ENCODE measurements around the gene VEGFB.
A peak's percentile ranks its signal among the peaks of the same experiment; 100 is the strongest.

The VEGFB gene

DNA sequence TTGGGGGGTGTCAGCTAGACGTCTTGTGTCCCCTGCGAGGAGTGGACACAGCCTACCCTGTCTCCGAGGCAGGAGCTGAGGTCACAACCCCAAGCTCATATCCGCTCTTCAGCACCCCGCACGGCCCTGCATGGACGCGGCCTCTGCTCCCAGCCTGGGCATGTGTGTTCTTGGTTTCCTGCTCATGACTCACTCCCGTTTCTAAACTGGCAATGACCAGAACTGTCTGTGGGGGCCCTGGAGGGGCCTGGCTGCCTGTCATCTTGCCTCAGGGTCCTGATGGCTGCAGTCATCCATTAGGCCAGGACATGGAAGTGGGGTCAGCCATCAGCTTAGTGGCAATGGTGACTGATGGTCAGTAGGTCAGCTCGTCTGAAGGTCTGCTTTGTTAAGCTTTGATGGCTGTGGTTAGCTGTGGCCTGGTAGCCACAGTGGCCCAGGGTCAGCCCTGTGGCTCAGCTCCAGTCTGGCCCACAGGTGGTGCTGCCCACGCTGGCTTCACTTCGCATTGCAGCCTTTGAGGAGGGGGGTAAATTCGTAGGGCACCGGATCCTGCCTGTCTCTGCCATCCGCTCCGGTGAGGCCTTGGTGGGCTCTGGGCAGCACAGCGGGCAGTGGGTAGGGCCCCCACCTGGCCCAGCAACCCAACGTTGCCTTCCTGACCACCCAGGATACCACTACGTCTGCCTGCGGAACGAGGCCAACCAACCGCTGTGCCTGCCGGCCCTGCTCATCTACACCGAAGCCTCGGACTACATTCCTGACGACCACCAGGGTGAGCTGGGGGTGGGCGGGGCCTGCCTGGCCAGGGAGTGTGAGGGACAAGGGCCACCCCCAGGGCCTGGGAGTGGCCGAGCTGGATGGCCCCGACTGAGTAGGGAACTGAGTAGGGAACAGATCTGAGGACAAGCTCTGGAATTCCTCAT is 28.9 kb downstream of the VEGFB start:
- no peak for DNase-seq

DNA sequence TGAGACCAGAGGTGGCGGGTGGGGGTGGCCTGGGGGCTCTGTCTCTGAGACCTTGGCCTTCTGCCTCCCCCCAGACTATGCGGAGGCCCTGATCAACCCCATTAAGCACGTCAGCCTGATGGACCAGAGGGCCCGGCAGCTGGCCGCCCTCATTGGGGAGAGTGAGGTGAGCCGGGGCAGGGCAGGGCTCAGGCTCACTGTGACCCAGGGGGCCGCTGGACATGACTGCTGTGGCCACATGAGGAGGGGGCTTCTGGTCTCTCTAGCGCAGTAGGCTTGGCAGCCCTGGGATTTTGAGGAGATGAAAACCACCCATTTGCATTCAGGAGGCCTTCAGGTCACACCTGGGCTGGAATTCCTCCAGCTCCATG is 29.5 kb downstream of the VEGFB start:
- no peak for DNase-seq

GRCh38 chr11:64264371-64264852 is 30.0 kb downstream of the VEGFB start:
- DNase-seq: no peak

GRCh38 chr11:64265176-64266160 is 31.1 kb downstream of the VEGFB start:
- DNase-seq: no peak

- DNase-seq: no peak
Observed at GRCh38 chr11:64266339-64266738, 32.0 kb downstream of the VEGFB start.

- DNase-seq: no peak
Observed at GRCh38 chr11:64267207-64267945, 33.0 kb downstream of the VEGFB start.

- DNase-seq: no peak
Observed at GRCh38 chr11:64268025-64268892, 33.9 kb downstream of the VEGFB start.

DNA sequence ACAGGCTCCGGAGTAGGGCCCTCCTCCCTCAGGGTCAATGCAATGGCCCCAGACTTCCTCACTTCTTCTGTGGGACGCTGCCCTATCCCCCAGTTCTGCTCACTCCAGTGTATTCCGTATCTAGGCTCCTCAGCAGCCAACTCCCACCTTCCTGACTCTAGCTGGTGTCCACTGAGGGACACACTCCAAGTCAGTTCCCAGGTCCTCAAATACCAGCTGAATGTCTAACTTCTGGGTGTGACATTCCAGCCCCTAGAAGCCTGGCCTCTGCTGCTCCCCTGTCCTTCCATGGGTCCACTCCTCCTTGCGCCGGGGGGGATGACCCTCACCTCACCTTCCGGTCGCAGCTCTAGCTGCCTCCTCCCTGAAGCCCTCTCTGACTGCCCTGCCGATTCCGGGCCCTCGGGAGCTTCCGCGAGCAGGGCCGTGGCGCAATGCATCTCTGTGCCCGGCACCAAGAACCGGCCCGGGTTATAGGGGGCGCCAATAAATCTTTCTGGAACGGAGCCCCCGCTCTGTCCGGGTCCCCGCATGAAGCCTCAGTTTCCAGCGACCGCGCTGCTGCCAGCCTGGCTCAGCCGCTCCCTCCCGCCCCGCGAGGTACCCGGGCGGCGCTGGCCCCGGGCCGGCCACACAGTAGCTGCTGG is 34.6 kb downstream of the VEGFB start:
- DNase-seq: peak; percentile 37 to 55

DNA sequence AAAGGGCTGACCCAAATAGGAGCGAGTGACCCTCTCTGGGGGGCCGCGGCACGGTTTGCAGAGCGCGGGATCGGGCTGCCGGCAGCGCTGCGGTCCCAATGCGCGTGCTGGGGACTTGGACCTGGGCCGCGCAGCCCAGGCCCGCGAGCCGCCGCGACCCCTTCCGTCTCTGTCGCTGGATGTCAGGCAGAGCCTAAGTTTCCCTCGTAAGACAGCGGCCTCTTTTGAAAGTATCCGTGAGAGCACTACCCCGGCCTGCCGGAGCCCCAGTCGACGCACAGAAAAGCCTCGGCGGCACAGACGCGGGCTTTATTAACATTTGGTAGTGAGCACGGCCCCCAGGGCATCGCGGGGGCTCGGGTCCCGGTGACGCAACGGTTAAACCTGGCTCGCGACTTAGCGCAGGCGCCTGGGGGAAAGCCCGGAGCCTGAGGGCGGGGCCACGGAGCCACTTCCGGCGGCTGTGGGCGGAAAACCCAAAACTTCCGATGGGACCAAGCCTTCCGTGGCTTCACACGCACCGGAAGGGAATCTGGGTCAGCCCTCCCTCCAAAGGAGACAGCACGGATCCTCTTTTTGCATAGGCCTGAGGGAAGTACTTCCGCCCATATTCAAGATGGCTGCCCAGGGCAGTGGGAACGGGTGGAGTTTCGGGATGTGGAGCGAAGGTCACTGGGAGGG is 35.3 kb downstream of the VEGFB start:
- DNase-seq: peak; percentile 97 to 98

GRCh38 chr11:64275031-64275800 is 40.8 kb downstream of the VEGFB start:
- no peak for DNase-seq

GRCh38 chr11:64275841-64276240 is 41.5 kb downstream of the VEGFB start:
- DNase-seq: no peak

DNA sequence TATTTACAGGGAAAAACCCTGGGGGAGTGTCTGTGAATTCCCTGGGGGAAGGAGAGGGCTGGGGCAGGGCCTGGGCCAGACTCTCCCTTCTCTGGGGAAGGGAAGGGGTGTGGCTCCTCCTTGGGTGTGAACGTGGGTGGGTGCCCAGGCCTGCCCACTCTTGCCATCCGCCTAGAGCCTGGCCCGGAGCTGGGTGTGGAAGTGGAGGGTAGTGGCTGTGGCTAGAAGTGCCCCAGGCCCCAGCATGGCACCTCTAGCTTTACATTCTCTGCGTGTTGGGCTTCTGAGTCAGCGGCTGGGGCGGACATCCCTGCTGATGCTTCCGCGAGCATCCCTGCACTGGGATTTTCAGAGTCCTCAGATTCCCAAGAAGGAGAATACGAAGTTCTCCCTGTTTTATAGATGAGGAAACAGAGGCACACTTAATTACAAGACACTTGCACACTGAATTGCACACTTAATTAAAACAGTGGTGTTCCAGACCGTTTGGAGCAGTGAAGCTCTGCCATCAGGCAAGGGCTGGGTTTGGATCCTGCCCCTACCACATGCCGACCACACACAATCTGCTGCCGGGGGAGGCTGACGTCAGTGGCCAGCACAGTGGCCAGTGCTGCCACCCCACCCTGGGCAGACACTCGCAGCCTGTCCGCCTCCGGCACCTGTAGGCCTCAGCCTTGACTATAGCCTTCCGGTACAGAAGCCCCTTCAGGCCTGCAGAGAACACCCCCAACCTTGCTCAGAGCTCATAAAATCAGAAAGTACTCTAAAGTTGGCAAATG is 42.5 kb downstream of the VEGFB start:
- DNase-seq: no peak

- DNase-seq: no peak
Observed at GRCh38 chr11:64278576-64279190, 44.3 kb downstream of the VEGFB start.

DNA sequence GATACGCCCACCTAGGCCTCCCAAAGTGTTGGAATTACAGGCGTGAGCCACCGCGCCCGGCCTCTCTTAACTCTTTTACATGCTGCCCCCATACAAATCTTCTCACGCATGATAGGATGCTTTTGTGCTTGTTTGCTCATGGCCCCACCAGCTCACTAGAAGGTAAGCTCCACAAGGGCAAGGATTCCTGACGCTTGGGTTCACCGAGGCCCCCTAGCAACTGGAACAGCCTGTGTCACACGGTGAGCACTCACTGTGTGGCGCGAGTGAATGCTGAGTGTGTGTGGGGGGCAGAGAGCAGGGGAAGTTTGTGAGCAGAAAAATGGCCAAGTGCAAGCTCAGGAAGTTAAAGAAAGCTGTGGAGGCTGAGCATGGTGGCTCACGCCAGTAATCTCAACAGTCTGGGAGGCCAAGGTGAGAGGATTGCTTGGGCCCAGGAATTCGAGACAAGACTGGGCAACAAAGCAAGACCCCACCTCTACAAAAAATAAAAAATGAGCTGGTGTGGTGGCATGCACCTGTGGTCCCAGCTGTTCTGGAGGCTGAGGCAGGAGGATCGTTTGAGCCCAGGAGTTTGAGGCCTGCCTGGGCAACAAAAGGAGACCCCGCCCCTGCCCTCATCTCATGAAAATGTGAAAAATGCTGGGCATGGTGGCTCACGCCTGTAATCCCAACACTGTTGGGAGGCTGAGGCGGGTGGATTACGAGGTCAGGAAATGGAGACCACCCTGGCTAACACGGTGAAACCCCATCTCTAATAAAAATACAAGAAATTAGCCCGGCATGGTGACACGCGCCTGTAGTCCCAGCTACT is 47.8 kb downstream of the VEGFB start:
- no peak for DNase-seq

- no peak for DNase-seq
Observed at GRCh38 chr11:64283092-64283491, 48.7 kb downstream of the VEGFB start.

- peak; percentile 95 to 96 for DNase-seq
Observed at GRCh38 chr11:64284048-64284961, 49.9 kb downstream of the VEGFB start, which contains the start of gene BAD. Gene BAD, minus strand, starts transcription at chr11:64284665. Its CDS starts 297 bp downstream, at chr11:64284368.
